ENCODE results near the gene POU2F3. TPM values are rescaled to one million over a fixed set of nuclear protein-coding genes. Genes with fewer than 3 reads are reported as not detected.

The POU2F3 gene
- total RNA-seq, 1 donor from 2014 or later: 0.19 TPM

GRCh38 chr11:120302001-120302805 lies 62.3 kb downstream of the POU2F3 start:
- DNase-seq (ENCODE audit: missing footprints) (no peak), ATAC-seq (no peak)
- intact Hi-C loops (cut with DNase I): no loop called here

- intact Hi-C loops (cut with DNase I): loop anchor here (1.0 kb wide), 1 partner anchor 68 kb away; no protein-coding TSS in a partner anchor
- no peak for DNase-seq (ENCODE audit: missing footprints)
- ATAC-seq: peak; percentile 76
Measured at GRCh38 chr11:120303004-120303637, 63.2 kb downstream of the POU2F3 start.

- intact Hi-C loops (cut with DNase I): loop anchor here (1.0 kb wide), 1 partner anchor 132 kb away; no protein-coding TSS in a partner anchor
- ATAC-seq (no peak), DNase-seq (ENCODE audit: missing footprints) (no peak)
Measured at GRCh38 chr11:120304526-120304925, 64.6 kb downstream of the POU2F3 start.

- ATAC-seq (no peak), DNase-seq (ENCODE audit: missing footprints) (no peak)
- intact Hi-C loops (cut with DNase I): no loop called here
Measured at GRCh38 chr11:120305286-120305685, 65.3 kb downstream of the POU2F3 start.

GRCh38 chr11:120306519-120307242 lies 66.7 kb downstream of the POU2F3 start:
- DNase-seq (ENCODE audit: missing footprints) (no peak), ATAC-seq (no peak)
- intact Hi-C loops (cut with DNase I): no loop called here

- no peak for ATAC-seq
- intact Hi-C loops (cut with DNase I): no loop called here
- no peak for DNase-seq (ENCODE audit: missing footprints)
Measured at GRCh38 chr11:120307476-120307875, 67.5 kb downstream of the POU2F3 start.

GRCh38 chr11:120308081-120308480 lies 68.1 kb downstream of the POU2F3 start:
- intact Hi-C loops (cut with DNase I): no loop called here
- no peak for ATAC-seq
- no peak for DNase-seq (ENCODE audit: missing footprints)

GRCh38 chr11:120310870-120311269 lies 70.9 kb downstream of the POU2F3 start:
- intact Hi-C loops (cut with DNase I): no loop called here
- DNase-seq (ENCODE audit: missing footprints): no peak
- ATAC-seq: no peak

GRCh38 chr11:120314861-120315260 lies 74.9 kb downstream of the POU2F3 start:
- DNase-seq (ENCODE audit: missing footprints) (no peak), ATAC-seq (no peak)
- intact Hi-C loops (cut with DNase I): no loop called here

GRCh38 chr11:120316880-120317688 lies 77.1 kb downstream of the POU2F3 start:
- intact Hi-C loops (cut with DNase I): no loop called here
- ATAC-seq: peak; percentile 82
- DNase-seq (ENCODE audit: missing footprints): peak; percentile 79

GRCh38 chr11:120317689-120318480 lies 77.9 kb downstream of the POU2F3 start:
- ATAC-seq (no peak), DNase-seq (ENCODE audit: missing footprints) (no peak)
- intact Hi-C loops (cut with DNase I): no loop called here

- no peak for DNase-seq (ENCODE audit: missing footprints)
- ATAC-seq: no peak
- intact Hi-C loops (cut with DNase I): no loop called here
Measured at GRCh38 chr11:120318906-120319305, 79.0 kb downstream of the POU2F3 start.

- DNase-seq (ENCODE audit: missing footprints) (peak; percentile 75), ATAC-seq (peak; percentile 81)
- intact Hi-C loops (cut with DNase I): no loop called here
Measured at GRCh38 chr11:120324932-120325810, 85.2 kb downstream of the POU2F3 start, which contains the start of gene TLCD5. TSS of gene TLCD5 (plus strand) at chr11:120325299. CDS start at chr11:120327442, 2,143 bp downstream.

GRCh38 chr11:120326228-120326627 lies 86.3 kb downstream of the POU2F3 start:
- intact Hi-C loops (cut with DNase I): no loop called here
- DNase-seq (ENCODE audit: missing footprints): no peak
- ATAC-seq: peak; percentile 38

GRCh38 chr11:120326845-120327281 lies 86.9 kb downstream of the POU2F3 start:
- ATAC-seq: no peak
- intact Hi-C loops (cut with DNase I): no loop called here
- no peak for DNase-seq (ENCODE audit: missing footprints)

GRCh38 chr11:120327311-120327710 lies 87.4 kb downstream of the POU2F3 start:
- ATAC-seq: no peak
- intact Hi-C loops (cut with DNase I): no loop called here

GRCh38 chr11:120329556-120329955 lies 89.6 kb downstream of the POU2F3 start:
- DNase-seq (ENCODE audit: missing footprints) (no peak), ATAC-seq (no peak)
- intact Hi-C loops (cut with DNase I): no loop called here

More at GRCh38 chr11:120327311-120327710, 87.4 kb downstream of the POU2F3 start:
- no peak for DNase-seq (ENCODE audit: missing footprints)
